Hepatocyte (in vitro differentiated cells): ENCODE data around the gene METRNL.

Experiments
- CTCF ChIP-seq: fragments of 200-600 bp; sonication (generic); IDR thresholded peaks from 2 replicates; pipeline ENCODE4 v1.5.1; 2016; ENCODE audit warnings: antibody characterized with exemption, mild to moderate bottlenecking; ENCODE audit not compliant: poor library complexity
- EZH2 ChIP-seq: fragments of 200-600 bp; sonication (generic); IDR thresholded peaks from 2 replicates; pipeline ENCODE4 v1.6.1; 2016; ENCODE audit warnings: antibody characterized with exemption, mild to moderate bottlenecking, borderline replicate concordance
- EZH2phosphoT487 ChIP-seq: fragments of 200-600 bp; sonication (generic); IDR thresholded peaks from one replicate; pipeline ENCODE4 v1.6.1; 2018; ENCODE audit warnings: antibody characterized with exemption, mild to moderate bottlenecking, low read depth, moderate library complexity; ENCODE audit not compliant: unreplicated experiment, severe bottlenecking

GRCh38 chr17:83056583-83057396 lies 22.6 kb upstream of the METRNL start:
- TF ChIP-seq CTCF, result no peak
- no peak for TF ChIP-seq EZH2
- TF ChIP-seq EZH2phosphoT487, result no peak
